Measurements from ENCODE around the gene CARMIL1.

DNA sequence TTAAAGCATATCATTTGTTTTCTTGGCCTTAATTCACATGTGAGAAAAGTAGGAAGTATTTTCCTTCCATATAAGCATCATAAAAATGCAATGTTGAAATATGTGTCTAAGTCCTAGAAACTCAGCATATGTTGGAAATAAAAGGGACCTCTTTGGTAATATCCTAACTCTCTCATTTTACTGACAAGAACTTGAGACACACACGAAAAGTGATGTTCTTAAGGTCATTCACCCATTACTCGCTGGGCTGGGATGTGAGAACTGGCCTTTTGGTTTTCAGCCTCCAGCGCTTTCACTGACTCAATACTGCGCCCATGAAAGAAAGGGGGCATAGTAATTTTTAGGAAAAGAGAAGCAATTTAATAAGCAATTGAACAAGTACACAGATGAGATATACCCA, 219.3 kb downstream of the CARMIL1 start:
- TF ChIP-seq POLR2AphosphoS5 (IDR thresholded peaks at IDR 0.05), result no peak
- TF ChIP-seq, protein P1, sequence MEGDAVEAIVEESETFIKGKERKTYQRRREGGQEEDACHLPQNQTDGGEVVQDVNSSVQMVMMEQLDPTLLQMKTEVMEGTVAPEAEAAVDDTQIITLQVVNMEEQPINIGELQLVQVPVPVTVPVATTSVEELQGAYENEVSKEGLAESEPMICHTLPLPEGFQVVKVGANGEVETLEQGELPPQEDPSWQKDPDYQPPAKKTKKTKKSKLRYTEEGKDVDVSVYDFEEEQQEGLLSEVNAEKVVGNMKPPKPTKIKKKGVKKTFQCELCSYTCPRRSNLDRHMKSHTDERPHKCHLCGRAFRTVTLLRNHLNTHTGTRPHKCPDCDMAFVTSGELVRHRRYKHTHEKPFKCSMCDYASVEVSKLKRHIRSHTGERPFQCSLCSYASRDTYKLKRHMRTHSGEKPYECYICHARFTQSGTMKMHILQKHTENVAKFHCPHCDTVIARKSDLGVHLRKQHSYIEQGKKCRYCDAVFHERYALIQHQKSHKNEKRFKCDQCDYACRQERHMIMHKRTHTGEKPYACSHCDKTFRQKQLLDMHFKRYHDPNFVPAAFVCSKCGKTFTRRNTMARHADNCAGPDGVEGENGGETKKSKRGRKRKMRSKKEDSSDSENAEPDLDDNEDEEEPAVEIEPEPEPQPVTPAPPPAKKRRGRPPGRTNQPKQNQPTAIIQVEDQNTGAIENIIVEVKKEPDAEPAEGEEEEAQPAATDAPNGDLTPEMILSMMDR (IDR thresholded peaks at IDR 0.05), result no peak

All from breast epithelium (tissue), 3 donors.